ENCODE data around the gene ATAD3B.

ATAD3B gene

GRCh38 chr1:1434131-1434823 lies 37.3 kb upstream of the ATAD3B start:
- no peak overlapping the region for H3K4me3 ChIP-seq (ENCODE audit: low read depth, low read length)
- TF ChIP-seq CTCF (IDR thresholded peaks at IDR 0.05; ENCODE audit: low read depth, low read length), result no peak

- H3K4me3 ChIP-seq (ENCODE audit: low read depth, low read length), result no peak overlapping the region
- no peak for TF ChIP-seq CTCF (IDR thresholded peaks at IDR 0.05; ENCODE audit: low read depth, low read length)
Measured at GRCh38 chr1:1434824-1435105, 36.8 kb upstream of the ATAD3B start.

- H3K4me3 ChIP-seq (ENCODE audit: low read depth, low read length), result peak within 1 kb of the TSS; percentile 55
- TF ChIP-seq CTCF (IDR thresholded peaks at IDR 0.05; ENCODE audit: low read depth, low read length), result no peak
Measured at GRCh38 chr1:1435106-1435903, 36.3 kb upstream of the ATAD3B start, which contains the start of gene VWA1. Gene VWA1 (plus strand): TSS chr1:1435690. CDS start chr1:1435749, 59 bp downstream.

GRCh38 chr1:1435911-1436629 lies 35.5 kb upstream of the ATAD3B start:
- peak overlapping the region; percentile 55 for H3K4me3 ChIP-seq (ENCODE audit: low read depth, low read length)
- no peak for TF ChIP-seq CTCF (IDR thresholded peaks at IDR 0.05; ENCODE audit: low read depth, low read length)

- no peak for TF ChIP-seq CTCF (IDR thresholded peaks at IDR 0.05; ENCODE audit: low read depth, low read length)
- H3K4me3 ChIP-seq (ENCODE audit: low read depth, low read length), result no peak overlapping the region
Measured at GRCh38 chr1:1436630-1437032, 34.9 kb upstream of the ATAD3B start.

- TF ChIP-seq CTCF (IDR thresholded peaks at IDR 0.05; ENCODE audit: low read depth, low read length), result no peak
- no peak overlapping the region for H3K4me3 ChIP-seq (ENCODE audit: low read depth, low read length)
Measured at GRCh38 chr1:1437033-1437903, 34.3 kb upstream of the ATAD3B start.
